Measurements from ENCODE around the gene HCST.

GRCh38 chr19:35936738-35937268, 34.5 kb downstream of the HCST start:
- TF ChIP-seq POLR2A (IDR thresholded peaks at IDR 0.05; ENCODE audit: extremely low read depth, insufficient read length) (no peak), CTCF (IDR thresholded peaks at IDR 0.05; ENCODE audit: low read depth, low read length) (no peak)

All from NB4 (cell line).